ENCODE measurements around the gene CSMD2. TPM values are rescaled to one million over a fixed set of nuclear protein-coding genes. Genes with fewer than 3 reads are reported as not detected.

CSMD2 gene
- total and polyA plus RNA-seq, 2 experiments from 2014 or later: 5.3 to 16.6 TPM

GRCh38 chr1:33712186-33712585, 452.8 kb downstream of the CSMD2 start:
- Mint-ChIP-seq H3K27me3 (ENCODE audit: insufficient read depth, low read depth, poor library complexity) (peaks cover 1% of the 10 kb centered on the region), H3K36me3 (ENCODE audit: low read depth) (peaks cover 30% of the 10 kb centered on the region), H3K4me1 (peaks cover 14% of the 10 kb centered on the region; the same call in 2 of the 3 replicates), H3K27ac (no peak overlapping the region), H3K4me3 (no peak overlapping the region), H3K9me3 (no peaks in the 10 kb centered on the region)
- Histone ChIP-seq H3F3A (replicated peaks; ENCODE audit: low read depth) (no peaks in the 10 kb centered on the region), H3K79me2 (replicated peaks; ENCODE audit: insufficient read depth) (no peaks in the 10 kb centered on the region), H4K20me1 (replicated peaks; ENCODE audit: insufficient read depth) (peaks cover 4% of the 10 kb centered on the region; the same call in 1 of the 2 replicates), H3K9me2 (ENCODE audit: insufficient read depth) (no peaks in the 10 kb centered on the region), H3K4me1 (ENCODE audit: insufficient read depth) (peaks cover 5% of the 10 kb centered on the region; the same call in 1 of the 2 replicates), H3K27ac (ENCODE audit: low read depth) (no peak overlapping the region), H2AFZ (no peak overlapping the region), H3K4me3 (no peak overlapping the region), H3K36me3 (ENCODE audit: insufficient read depth) (no peaks in the 10 kb centered on the region), H3K27me3 (ENCODE audit: insufficient read depth) (no peaks in the 10 kb centered on the region), H3K4me2 (no peak overlapping the region)
- peak; percentile 39 for DNase-seq (ENCODE audit: low spot score)
- peak; percentile 82 for ATAC-seq
- TF ChIP-seq CTCF (conservative IDR thresholded peaks at IDR 0.05; ENCODE audit: low read depth in 2 of 2): no peak
- TF ChIP-seq, protein P1, sequence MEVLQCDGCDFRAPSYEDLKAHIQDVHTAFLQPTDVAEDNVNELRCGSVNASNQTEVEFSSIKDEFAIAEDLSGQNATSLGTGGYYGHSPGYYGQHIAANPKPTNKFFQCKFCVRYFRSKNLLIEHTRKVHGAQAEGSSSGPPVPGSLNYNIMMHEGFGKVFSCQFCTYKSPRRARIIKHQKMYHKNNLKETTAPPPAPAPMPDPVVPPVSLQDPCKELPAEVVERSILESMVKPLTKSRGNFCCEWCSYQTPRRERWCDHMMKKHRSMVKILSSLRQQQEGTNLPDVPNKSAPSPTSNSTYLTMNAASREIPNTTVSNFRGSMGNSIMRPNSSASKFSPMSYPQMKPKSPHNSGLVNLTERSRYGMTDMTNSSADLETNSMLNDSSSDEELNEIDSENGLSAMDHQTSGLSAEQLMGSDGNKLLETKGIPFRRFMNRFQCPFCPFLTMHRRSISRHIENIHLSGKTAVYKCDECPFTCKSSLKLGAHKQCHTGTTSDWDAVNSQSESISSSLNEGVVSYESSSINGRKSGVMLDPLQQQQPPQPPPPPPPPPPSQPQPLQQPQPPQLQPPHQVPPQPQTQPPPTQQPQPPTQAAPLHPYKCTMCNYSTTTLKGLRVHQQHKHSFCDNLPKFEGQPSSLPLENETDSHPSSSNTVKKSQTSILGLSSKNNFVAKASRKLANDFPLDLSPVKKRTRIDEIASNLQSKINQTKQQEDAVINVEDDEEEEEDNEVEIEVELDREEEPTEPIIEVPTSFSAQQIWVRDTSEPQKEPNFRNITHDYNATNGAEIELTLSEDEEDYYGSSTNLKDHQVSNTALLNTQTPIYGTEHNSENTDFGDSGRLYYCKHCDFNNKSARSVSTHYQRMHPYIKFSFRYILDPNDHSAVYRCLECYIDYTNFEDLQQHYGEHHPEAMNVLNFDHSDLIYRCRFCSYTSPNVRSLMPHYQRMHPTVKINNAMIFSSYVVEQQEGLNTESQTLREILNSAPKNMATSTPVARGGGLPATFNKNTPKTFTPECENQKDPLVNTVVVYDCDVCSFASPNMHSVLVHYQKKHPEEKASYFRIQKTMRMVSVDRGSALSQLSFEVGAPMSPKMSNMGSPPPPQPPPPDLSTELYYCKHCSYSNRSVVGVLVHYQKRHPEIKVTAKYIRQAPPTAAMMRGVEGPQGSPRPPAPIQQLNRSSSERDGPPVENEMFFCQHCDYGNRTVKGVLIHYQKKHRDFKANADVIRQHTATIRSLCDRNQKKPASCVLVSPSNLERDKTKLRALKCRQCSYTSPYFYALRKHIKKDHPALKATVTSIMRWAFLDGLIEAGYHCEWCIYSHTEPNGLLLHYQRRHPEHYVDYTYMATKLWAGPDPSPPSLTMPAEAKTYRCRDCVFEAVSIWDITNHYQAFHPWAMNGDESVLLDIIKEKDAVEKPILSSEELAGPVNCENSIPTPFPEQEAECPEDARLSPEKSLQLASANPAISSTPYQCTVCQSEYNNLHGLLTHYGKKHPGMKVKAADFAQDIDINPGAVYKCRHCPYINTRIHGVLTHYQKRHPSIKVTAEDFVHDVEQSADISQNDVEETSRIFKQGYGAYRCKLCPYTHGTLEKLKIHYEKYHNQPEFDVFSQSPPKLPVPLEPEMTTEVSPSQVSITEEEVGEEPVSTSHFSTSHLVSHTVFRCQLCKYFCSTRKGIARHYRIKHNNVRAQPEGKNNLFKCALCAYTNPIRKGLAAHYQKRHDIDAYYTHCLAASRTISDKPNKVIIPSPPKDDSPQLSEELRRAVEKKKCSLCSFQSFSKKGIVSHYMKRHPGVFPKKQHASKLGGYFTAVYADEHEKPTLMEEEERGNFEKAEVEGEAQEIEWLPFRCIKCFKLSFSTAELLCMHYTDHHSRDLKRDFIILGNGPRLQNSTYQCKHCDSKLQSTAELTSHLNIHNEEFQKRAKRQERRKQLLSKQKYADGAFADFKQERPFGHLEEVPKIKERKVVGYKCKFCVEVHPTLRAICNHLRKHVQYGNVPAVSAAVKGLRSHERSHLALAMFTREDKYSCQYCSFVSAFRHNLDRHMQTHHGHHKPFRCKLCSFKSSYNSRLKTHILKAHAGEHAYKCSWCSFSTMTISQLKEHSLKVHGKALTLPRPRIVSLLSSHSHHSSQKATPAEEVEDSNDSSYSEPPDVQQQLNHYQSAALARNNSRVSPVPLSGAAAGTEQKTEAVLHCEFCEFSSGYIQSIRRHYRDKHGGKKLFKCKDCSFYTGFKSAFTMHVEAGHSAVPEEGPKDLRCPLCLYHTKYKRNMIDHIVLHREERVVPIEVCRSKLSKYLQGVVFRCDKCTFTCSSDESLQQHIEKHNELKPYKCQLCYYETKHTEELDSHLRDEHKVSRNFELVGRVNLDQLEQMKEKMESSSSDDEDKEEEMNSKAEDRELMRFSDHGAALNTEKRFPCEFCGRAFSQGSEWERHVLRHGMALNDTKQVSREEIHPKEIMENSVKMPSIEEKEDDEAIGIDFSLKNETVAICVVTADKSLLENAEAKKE (CRISPR knock-in tag; IDR thresholded peaks at IDR 0.05): no peak
- no peak for TF ChIP-seq POLR2AphosphoS5 (IDR thresholded peaks at IDR 0.05; ENCODE audit: low read depth)
- no peak for TF ChIP-seq EZH2phosphoT487 (IDR thresholded peaks at IDR 0.05; ENCODE audit: unreplicated experiment)
- TF ChIP-seq ZNF331 (CRISPR knock-in tag; IDR thresholded peaks at IDR 0.05; ENCODE audit: low read depth): no peak
- TF ChIP-seq CREB1 (CRISPR knock-in tag; IDR thresholded peaks at IDR 0.05; ENCODE audit: low read depth): no peak
- TF ChIP-seq ZNF114 (CRISPR knock-in tag; IDR thresholded peaks at IDR 0.05): no peak
- TF ChIP-seq NANOG (IDR thresholded peaks at IDR 0.05; ENCODE audit: borderline replicate concordance): no peak
- TF ChIP-seq JUNB (IDR thresholded peaks at IDR 0.05; ENCODE audit: unreplicated experiment): no peak
- no peak for TF ChIP-seq EZH2 (IDR thresholded peaks at IDR 0.05; ENCODE audit: low read depth, unreplicated experiment)
- TF ChIP-seq STAT1 (IDR thresholded peaks at IDR 0.05; ENCODE audit: unreplicated experiment): no peak
